OCI-LY7 (cell line): Measurements from ENCODE around the gene RNF146.

Experiments
- CTCF ChIP-seq: fragments of 200-600 bp; sonication (generic); conservative IDR thresholded peaks from 2 replicates; pipeline ENCODE4 v1.5.1; 2014; ENCODE audit warnings: mild to moderate bottlenecking, antibody characterized with exemption, low read length, moderate library complexity, mixed read lengths
- EZH2phosphoT487 ChIP-seq: fragments of 200-600 bp; sonication (generic); IDR thresholded peaks from 2 replicates; pipeline ENCODE4 v1.6.1; 2018; ENCODE audit warnings: low read depth, borderline replicate concordance, mild to moderate bottlenecking, mixed run types, antibody characterized with exemption, low read length, moderate library complexity, mixed read lengths

GRCh38 chr6:127276331-127276730 is 9.7 kb downstream of the RNF146 start:
- TF ChIP-seq CTCF (no peak), EZH2phosphoT487 (no peak)
